HG03432 (cell line): ENCODE data around the gene ENTPD5.

ENCODE experiments used
- ATAC-seq: cut with Tn5 transposase; IDR thresholded peaks from one replicate; pipeline ENCODE4 v1.9.1; 2021; ENCODE audit warnings: mild to moderate bottlenecking, moderate library complexity; ENCODE audit not compliant: unreplicated experiment

ENTPD5 gene

GRCh38 chr14:74018586-74019407 is at the start of gene ENTPD5, which contains the start of gene BBOF1:
Gene ENTPD5 (minus strand): TSS chr14:74019288. CDS start chr14:73988102, 31,186 bp downstream.
Gene BBOF1 (plus strand): TSS chr14:74019349. CDS start chr14:74019479, 130 bp downstream.
- ATAC-seq, result peak; percentile 93

- no peak for ATAC-seq
Measured at GRCh38 chr14:74065746-74066575, 46.9 kb upstream of the ENTPD5 start.

- no peak for ATAC-seq
Measured at GRCh38 chr14:74064883-74065282, 45.8 kb upstream of the ENTPD5 start.

GRCh38 chr14:74064426-74064825 is 45.3 kb upstream of the ENTPD5 start:
- ATAC-seq, result no peak

GRCh38 chr14:74062809-74063150 is 43.7 kb upstream of the ENTPD5 start:
- ATAC-seq, result no peak

GRCh38 chr14:74049876-74050495 is 30.9 kb upstream of the ENTPD5 start:
- no peak for ATAC-seq

- ATAC-seq, result no peak
Measured at GRCh38 chr14:74048281-74048680, 29.2 kb upstream of the ENTPD5 start.

- ATAC-seq, result no peak
Measured at GRCh38 chr14:74045522-74045921, 26.4 kb upstream of the ENTPD5 start.

- no peak for ATAC-seq
Measured at GRCh38 chr14:74042296-74042695, 23.2 kb upstream of the ENTPD5 start.

- ATAC-seq, result no peak
Measured at GRCh38 chr14:74038020-74038859, 19.2 kb upstream of the ENTPD5 start.

GRCh38 chr14:74035556-74035955 is 16.5 kb upstream of the ENTPD5 start:
- ATAC-seq, result no peak

- ATAC-seq, result no peak
Measured at GRCh38 chr14:74034572-74034971, 15.5 kb upstream of the ENTPD5 start.

- no peak for ATAC-seq
Measured at GRCh38 chr14:74029136-74029535, 10.0 kb upstream of the ENTPD5 start.

- ATAC-seq, result no peak
Measured at GRCh38 chr14:74022346-74022745, 3.3 kb upstream of the ENTPD5 start.

GRCh38 chr14:74019408-74020137 is 485 bp upstream of the ENTPD5 start:
- ATAC-seq, result no peak

GRCh38 chr14:74018174-74018585 is 908 bp downstream of the ENTPD5 start:
- peak; percentile 6 for ATAC-seq

- ATAC-seq, result no peak
Measured at GRCh38 chr14:74015963-74016362, 3.1 kb downstream of the ENTPD5 start.

GRCh38 chr14:74015176-74015575 is 3.9 kb downstream of the ENTPD5 start:
- ATAC-seq, result no peak

GRCh38 chr14:74014299-74014698 is 4.8 kb downstream of the ENTPD5 start:
- no peak for ATAC-seq
